CD4-positive, alpha-beta T cell treated with Interleukin-17A for 1 hour (primary cell): ENCODE measurements around the gene FRS2.

ENCODE experiments used
- DNase-seq: peaks from one replicate; pipeline ENCODE4 v3.0.0-alpha.2; 2020

Gene FRS2

DNA sequence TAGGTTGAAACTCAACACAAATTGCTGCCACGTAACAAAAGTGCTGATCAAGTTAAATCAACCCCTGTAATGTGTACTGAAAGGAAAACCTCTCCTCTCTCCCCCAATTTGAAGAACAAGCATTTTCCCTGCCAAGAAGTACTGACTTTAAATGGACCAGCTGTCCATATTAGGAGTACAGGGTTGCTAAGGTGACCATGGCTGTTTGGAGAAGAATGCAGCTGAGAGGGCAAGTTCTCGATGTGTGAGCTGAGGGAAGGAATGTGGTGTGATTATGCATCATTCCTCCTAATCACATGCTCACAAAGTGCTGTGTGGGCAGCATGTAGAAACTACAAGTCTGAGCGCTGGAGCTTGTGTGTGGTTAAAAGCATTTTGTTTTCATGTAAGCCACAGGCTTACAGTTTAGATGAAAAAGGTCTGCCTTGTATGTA is 64.2 kb downstream of the FRS2 start:
- DNase-seq, result no peak

DNA sequence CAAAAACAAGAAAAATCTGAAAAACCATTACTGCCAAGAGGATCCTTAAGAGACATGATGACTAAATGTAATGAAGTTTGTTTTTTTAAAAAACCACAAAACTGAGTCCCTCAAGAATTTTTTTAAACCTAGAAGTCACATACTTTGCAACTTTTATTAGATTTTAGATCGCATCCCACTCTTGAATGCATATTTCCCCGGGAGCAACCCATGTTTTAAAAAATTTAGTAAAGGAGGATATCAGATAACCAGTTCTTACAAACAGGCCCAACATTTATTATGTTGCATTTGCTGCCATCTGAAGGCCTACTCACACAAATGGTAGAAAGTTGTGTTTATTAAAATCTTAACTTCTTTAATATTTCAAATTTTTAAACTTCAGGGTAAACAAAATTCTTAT is 70.8 kb downstream of the FRS2 start:
- DNase-seq, result no peak

DNA sequence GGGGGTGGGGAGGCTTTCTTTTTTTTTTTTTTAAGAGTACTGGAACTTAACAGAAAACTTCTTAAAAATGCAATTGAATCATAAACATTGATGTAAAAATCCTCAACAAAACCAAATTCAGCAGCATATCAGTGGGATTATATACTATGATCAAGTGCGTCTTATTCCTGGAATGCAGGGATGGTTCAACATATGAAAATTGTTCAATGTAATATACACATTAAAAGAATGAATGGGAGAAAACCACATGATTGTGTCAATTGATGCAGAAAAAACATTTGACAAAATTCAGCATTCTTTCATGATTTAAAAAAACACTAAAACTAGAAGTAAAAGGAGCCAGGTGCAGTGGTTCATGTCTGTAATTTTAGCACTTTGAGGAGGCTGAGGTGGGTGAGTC is 73.9 kb downstream of the FRS2 start:
- DNase-seq, result no peak

DNA sequence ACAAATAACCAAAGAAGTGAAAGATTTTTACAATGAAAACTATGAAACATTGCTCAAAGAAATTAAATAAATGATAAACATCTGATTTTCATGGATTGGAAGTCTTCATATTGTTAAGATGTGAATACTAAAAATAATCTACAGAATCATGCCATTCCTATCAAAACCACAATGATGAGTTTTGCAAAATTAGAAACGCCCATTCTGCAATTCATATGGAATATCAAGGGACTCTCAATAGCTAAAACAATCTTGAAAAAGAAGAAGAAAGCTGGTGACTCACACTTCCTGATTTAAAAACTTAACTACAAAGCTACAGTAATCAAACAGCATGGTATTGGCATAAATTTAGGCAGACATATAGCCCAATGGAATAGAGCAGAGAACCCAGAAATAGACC is 74.9 kb downstream of the FRS2 start:
- DNase-seq, result no peak

DNA sequence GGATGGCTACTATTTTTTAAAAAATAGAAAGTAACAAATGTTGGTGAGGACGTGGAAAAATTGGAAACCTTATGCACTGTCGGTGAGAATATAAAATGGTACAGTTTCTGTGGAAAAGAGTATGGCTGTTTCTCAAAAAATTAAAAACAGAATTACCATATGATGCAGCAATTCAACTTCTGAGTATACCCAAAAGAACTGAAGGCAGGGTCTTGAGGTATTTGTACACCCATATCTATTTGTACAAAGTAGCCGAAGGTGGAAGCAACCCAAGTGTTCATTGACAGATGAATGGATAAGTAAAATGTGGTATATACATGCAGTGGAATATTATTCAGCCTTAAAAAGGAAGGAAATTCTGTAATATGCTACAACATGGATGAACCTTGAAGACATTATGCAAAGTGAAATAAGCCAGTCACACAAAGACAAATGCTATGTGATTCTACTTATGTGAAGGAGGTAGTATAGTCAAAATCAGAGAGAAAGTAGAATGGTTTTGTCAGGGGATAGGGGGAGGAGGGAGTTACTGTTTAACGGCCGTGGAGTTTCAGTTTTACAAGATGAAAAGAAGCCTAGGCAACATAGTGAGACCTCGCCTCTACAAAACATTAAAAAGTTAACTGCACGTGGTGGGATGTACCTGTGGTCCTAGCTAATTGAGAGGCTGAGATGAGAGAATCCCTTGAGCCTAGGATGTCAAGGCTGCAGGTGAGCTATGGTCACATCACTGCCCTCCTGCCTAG is 76.7 kb downstream of the FRS2 start:
- DNase-seq, result no peak

DNA sequence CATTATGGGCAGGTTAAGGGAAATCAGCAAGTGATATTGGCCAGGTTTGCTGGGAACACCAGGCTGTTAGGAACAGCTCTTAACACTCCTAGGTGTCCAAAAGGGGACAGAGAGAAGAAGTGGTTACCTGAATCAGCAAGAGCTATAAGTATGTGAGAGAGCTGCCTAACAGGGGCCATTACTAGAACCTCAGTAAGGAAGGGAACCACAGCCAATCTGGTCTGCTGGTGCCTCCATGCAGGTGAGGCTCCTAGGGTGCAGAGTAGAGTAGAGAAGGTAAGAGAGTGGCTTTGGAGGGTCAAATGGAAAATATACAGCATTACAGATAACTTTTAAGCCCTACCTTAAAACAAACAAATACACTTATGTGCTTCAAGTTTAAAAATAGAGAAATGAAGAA is 78.5 kb downstream of the FRS2 start:
- DNase-seq, result no peak

DNA sequence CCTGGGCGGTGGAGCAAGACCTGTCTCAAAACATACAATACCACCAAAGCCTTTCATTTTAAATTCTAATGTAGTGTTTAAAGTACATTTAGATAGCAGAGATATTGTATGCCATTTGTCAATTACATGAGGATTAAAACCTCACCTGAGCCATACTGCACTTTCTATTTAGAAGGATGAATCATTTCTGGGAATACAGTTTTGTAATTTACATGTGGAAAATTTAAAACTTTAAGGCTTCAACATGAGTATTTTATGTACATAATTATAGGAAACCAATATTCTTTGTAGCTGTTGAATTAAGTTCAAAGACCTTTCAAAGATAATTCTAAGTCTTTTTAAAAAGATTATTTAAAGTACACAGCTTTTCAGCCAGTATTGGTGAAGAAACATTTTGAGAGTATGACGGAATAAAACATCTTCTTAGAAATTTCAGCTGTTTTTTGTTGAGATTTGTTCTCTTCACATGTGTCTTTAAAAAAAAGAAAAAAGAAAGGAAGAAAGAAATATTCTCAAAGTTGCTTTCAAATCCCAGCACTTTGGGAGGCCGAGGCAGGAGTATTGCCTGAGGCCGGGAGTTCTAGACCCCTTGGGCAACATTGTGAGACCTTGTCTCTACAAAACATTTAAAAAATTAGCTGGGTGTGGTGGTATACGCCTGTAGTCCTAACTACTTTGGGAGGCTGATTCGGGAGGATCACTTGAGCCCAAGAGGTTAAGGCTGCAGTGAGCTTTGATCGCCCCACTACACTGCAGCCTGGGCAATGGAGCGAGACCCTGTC is 80.6 kb downstream of the FRS2 start:
- no peak for DNase-seq

DNA sequence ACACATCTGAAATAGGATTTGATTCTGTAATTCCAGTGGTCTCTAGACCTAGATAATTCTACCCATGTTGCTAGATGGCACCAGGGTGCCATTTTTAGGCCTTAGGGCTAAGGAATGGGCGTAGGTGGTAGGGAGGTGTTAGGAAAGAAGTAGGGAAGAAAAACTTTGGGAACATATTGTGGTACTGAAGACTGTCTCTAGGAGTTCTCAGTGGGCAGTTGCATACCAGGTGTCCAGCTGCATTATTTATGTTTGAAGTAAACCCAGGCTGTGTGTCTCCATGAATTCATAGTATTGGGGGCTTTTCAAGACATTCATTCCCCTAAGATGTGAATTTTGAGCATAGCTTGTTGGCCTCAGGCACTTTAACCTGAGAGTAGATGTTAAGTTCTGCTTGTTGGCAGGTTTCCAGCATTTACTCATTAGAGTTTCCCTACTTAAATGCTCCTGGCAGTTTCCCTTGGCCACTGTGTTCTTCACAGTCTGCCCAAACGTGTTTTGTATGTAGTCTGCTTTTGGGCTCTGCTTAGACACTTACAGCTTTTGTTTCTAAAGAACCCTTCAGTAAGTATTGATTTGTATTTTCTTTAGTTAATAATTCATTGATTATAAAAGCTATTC is 83.5 kb downstream of the FRS2 start:
- no peak for DNase-seq

DNA sequence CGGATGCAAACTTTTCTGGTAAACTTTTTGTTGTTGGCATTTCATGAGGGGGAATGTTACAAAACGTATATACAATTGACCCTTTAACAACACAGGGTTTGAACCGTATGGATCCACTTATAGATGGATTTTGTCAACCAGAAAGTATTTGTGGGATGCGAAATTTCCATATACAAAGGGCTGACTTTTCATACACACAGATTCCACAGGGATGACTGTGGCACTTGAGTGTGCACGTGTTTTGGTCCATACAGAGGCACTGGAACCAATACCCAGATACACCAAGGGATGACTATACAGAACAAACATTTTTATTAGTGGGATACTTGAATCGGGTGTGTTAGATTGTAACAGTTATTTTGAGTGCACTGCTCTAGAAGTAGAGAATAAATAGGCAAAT is 85.3 kb downstream of the FRS2 start:
- no peak for DNase-seq

DNA sequence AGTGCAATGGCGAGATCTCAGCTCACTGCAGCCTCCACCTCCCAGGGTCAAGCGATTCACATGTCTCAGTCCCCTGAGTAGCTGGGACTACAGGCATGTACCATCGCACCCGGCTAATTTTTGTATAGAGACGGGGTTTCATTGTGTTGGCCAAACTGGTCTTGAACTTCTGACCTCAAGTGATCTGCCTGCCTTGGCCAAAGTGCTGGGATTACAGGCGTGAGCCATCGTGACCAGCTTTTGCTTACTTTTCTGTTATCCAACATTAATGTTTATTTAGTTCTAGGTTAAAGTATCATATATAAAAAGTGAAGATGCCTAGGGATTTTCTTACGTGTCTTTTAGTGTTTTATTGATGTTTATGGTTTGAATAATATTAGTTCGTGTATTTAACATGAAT is 86.2 kb downstream of the FRS2 start:
- DNase-seq, result no peak

DNA sequence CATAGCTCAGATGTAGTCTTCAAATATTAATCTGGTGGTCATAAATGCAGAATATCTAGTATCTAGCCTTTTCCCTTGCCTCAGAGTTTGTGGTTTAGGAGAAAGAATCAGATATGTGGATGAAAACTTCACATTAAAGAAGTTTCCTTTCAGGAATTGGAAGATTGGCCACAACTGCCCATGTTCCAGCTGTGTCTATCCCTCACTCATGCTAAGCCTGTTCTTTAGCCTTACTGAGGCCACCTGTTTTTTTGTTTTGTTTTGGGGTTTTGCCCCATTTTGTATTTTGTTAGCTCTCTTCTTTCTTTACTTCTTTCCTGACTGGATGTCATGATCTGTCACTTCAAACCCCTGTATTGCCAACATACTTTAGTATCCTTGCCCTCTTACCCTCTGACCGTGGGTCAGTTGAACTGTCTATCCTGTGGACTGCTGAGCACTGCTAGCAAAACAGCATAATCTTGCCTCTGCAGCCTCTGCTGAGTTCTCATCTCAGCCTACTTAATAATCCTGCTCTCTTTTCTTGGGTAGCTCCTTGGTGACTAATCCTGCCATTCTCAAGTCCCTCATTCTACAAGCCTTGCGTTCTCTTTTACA is 93.1 kb downstream of the FRS2 start:
- DNase-seq, result no peak

DNA sequence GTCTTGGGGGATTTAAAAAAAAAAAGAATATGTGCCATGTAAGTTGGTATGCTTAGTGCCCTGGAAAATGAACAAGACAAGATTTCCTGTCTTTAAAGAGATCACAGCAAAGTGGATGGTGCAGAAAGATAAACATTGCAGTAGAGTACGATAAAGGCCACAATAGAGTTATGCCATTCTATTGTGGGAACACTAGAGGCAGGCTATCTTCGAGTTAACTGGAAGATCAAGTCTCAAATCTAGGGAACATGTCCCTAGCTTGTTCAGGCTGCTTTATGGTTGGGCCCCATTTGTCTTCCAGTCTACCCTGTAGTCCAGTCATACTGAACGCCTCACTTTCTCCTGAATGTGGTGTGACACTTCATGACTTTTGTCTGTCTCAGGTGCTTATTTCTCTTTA is 96.4 kb downstream of the FRS2 start:
- DNase-seq, result no peak

DNA sequence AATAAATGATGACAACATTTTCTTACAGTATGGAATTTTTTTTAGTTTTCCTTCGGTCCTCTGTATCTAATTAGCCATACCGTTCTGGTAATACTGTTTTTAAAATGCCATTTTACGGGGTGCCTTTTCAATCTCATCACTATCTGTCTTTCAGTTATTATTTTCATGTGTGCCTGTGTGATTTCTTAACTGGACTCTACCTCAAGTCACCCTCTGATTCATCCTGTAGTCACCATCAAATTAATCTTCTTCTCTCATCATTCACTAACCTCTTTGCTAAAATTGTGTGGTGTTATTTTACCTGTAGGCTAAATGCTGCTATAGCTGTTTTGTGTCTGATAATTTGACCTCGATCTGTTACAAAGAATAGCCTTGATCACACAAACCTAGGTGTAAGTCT is 99.0 kb downstream of the FRS2 start:
- no peak for DNase-seq

DNA sequence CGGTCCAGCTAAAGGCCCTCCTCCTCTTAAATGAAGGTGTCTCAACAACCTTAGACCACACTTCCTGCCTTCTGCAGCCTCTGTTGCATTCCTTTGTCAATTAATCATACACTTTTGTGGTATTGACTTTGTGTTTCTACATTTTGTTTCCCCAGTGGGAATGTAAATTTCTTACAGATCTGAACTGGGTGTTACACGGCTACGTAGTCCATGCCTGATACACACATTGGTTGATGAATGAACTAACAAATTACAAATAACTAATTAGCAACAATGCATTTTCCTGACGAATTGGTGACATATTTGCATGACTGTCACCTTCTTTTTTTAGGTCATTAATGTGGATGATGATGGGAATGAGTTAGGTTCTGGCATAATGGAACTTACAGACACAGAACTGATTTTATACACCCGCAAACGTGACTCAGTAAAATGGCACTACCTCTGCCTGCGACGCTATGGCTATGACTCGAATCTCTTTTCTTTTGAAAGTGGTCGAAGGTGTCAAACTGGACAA is 99.9 kb downstream of the FRS2 start:
- DNase-seq, result no peak

DNA sequence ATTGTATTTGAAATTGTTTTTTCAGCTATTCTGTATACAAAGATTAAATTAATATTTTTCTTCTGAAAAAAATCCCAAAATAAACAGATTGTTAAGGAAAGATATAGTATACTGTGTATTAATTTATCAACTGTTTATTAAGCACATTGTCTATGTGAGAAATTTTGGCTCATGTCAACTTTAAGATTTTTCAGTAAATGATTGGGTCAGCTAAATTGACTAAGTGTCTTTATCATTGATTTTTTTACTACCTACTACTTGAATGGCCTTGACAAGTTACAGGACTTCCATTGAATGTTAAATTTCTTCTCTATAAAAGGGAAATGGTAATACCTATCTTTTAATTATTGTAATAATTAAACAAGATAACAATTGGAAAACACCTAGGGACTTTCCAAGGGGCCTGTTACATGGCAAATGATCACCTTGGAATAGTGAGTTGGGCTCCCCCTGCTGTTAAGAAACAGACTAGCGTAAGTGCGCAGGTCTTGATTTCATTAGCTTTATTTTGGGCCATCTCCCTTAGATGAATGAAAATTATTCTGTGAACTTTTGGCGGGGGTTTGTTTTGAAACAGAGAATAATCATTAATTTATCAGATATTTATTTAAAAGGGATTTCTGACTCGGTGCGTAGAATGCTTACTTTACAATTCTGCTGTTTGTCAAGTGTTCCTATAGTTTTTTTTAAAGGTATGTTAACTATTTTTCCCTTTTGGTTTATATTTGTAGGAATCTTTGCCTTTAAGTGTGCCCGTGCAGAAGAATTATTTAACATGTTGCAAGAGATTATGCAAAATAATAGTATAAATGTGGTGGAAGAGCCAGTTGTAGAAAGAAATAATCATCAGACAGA is 100.6 kb downstream of the FRS2 start:
- DNase-seq, result peak; percentile 86

DNA sequence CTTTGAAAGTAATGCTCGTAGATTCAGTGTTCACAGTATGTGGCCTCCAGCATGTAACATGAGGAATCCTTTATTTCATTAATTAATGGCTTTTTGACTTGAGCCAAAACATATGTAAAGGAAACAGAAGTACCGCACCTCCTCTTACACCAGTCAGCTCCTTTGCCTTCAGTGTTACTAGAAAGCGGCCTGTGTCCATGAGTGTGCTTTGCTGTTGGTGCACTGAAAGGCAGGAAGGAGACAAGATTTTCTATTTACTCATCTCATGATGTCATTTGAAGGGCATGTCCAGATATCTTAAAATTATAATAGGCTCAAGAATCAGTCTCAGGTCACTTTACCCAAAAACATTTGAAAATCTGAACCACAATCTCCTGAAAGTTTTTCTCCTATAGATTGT is 105.2 kb downstream of the FRS2 start:
- DNase-seq, result no peak

DNA sequence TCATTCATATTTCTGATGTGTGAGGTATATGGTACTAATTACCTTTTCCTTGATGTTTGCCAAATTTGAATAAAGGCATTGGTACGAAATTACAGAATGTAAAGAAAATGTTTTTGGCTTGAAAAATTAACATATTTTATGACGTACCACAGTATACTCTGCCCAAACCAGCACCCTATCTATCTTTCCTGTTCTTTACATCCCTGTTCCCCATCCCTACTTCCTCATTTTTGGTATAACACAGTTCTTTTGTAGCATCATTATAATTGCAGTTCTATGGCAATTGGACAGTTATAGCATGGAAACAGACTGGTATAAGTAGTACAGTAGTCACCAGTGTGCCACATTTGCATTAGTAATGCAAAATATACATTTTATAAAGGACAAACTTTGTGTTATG is 108.1 kb downstream of the FRS2 start:
- no peak for DNase-seq

DNA sequence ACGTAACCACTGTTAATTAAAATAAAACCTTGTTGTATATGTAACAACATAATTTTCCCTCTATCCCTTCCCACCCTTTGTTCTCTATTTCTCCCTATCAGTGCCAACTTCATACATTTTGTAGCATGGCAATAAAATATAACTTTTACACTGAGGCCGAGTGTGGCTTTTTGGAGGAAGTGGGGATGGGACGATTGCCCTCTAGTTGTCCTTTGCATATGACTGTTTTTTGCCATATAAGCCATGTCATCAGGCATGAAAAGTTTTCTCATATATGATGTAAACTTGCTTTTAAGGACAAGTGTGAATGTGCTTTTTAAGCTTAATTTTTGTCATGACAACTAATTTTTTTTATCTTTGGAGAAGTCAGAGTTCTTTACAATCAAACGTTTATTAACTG is 108.8 kb downstream of the FRS2 start:
- DNase-seq, result no peak

DNA sequence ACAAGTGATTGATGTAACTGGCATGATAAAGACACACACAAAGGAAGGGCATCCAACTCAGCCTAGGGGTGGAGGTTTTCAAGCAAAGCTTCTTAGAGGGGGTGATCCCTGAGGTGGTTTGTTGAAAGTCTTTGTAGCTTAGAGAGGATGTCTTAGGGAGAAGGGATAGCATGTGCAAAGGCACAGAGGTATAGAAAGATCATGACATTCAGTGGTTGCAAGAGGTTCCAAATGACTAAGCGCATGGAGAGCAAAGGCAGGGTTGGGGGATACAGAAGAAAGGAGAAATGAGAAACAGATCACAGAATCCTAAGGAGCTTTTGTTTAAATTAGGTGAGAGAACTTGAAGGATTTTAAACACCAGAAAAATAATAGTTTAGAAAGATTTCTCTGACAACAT is 109.9 kb downstream of the FRS2 start:
- DNase-seq, result no peak

DNA sequence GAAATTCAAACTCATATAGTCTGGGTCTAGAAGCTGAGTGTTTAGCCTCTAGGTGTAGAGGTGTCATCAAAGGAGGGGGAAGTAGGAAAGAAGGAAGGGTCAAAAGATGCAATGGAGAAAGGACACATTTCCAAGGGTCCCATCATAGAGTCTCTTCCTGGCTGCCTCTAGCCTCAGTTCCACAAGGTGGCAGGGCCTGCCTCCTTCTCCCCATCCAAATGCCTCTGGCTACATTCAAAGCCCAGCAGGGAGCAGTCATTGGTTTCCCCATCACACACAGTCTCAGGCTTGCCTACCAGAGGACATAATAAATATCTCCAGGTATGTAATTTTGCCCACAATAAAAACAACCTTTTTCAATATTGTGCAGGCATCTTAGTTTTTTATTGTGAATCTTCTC is 113.0 kb downstream of the FRS2 start:
- no peak for DNase-seq

DNA sequence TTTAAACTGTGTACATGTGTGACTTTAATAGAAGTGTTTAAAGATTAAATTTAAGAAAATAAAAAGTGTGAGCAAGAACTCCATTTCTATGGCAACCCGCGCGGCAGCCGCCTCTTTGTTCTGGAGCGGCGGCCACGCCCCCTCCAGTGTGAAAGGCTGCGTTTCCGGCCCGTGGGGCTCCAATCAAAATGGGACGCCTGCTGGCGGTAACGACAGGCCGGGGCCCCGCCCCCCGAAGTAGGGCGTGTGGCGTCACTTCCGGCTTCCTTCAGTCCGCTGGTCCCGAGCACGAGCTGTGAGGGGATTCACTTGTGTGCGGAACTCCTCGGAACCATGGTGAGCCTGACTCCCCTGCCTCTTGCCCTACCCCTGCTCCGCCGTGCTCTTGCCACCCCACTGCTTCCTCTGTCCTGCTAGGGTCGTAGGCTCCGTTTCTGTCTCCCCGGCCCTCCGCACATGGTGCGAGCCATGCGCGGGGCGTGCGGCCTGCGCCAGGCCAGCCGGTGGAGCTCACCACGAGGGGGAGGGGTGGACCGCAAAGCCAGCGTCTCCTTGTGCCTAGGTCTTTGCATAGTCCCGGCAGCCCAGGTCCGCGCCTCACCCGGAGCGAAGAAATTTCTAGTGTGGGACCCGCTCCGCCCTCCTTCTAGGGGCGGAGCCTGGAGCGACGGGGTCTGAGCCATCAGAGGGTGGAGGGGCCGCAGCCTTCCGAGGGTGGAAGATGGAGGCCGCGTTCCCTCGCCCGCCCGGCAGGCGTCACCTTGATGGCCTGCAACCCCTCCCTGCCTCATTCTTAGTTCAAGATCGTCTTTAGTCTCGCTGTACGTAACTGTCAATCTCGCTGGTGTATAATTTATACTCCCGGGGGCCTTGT is 115.2 kb downstream of the FRS2 start, which contains the start of gene CCT2:
TSS of gene CCT2 (plus strand) at position 271 of the 874 bp plus-strand sequence. CDS start at position 334, 63 bp downstream.
- DNase-seq, result peak; percentile 96
